ENCODE results near the gene RASSF6.
A peak's percentile ranks its signal among the peaks of the same experiment; 100 is the strongest.
"Not testable (repeated sequence)": the region's sequence is repeated elsewhere in the genome, so short reads cannot be mapped to it uniquely, and the experiment has no call there.

Gene RASSF6

DNA sequence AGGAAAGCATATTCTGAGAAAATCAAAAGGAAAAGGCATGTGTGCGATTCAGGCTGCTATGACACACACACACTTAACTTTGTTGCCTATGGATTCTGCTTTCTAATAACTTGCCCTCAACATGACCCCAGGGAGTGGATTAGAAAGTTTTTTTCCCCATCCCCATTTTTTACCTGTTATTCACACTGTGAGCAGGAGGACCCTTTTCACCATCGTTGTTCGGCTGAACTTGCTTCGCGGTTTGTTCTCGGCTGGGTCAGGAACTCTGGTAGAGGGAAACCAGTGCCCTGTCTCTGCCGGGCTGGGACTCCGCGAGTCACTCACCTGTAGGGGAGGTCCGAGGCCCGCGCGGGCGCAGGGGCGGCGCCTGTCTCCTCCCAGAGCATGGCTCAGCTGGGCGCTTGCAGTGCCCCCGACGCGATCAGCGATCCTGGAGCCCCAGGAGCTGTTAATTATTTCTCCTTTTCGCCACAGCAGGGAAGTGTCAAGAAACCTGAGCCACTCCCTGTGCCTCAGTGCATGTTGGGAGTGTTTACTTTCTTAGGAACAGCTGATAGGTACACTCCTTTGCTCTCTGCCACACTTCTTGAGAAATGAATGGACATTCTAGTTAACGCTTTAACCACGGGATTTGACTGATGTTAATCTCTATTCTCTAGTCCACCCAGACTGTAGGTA, at the start of gene RASSF6:
RASSF6 (minus strand) TSS at position 322 of the 678 bp plus-strand sequence. CDS start 8,641 bp downstream, outside the sequence.
- Histone ChIP-seq H3K4me1 (ENCODE audit: control insufficient read depth, insufficient read depth, low read length) (peaks cover 5% of the 10 kb centered on the region), H3K4me3 (ENCODE audit: low read length) (peak within 1 kb of the TSS; percentile 68), H3K9ac (ENCODE audit: low read length) (no peak within 1 kb of the TSS), H3K9me3 (ENCODE audit: control insufficient read depth, low read length) (no peaks in the 10 kb centered on the region), H3K27me3 (replicated peaks; ENCODE audit: control insufficient read depth, insufficient read depth, low read length) (no peaks in the 10 kb centered on the region), H3K36me3 (ENCODE audit: control insufficient read depth, insufficient read depth, low read length, severe bottlenecking) (no peaks in the 10 kb centered on the region)
- DNase-seq (ENCODE audit: low read depth): no peak

DNA sequence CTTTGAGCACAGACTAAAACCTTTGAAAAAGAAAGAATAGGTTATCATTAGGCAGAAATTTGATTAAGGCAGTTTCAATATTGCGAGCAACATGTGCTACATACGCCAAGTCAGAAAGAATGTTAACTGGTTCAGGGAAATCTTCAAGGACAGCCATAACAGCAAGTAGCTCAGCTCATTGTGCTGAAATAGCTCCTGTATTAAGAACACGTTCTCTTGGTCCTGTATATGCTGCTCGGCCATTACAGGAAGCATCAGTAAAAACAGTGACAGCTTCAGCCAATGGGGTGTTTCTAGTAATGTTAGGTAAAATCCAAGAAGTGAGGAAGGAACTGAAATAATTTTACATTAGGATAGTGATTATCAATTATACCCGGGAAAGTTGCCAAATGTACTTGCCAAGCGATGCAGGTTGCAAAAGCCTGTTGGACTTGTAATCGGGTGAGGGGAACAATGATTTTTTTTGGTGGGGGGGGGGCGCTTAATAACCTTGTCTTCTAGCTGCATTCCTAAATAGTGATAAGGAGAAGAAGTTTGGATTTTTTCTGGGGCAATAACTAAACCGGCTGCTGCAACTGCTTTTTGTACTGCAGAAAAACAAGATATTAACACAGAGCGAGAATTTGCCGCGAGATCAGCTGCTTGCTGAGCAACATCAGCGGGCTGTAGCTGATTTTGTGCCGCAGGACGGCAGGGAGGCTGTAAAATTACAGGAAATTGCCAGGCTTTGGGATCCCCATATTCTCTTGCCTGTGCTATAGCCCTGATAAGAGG, 49.4 kb upstream of the RASSF6 start:
- Histone ChIP-seq H3K9ac (ENCODE audit: low read length) (peak overlapping the region; percentile 49), H3K27me3 (replicated peaks; ENCODE audit: control insufficient read depth, insufficient read depth, low read length) (no peaks in the 10 kb centered on the region), H3K4me3 (ENCODE audit: low read length) (peak overlapping the region; percentile 35), H3K4me1 (ENCODE audit: control insufficient read depth, insufficient read depth, low read length) (peaks cover 27% of the 10 kb centered on the region), H3K9me3 (ENCODE audit: control insufficient read depth, low read length) (no peaks in the 10 kb centered on the region), H3K36me3 (ENCODE audit: control insufficient read depth, insufficient read depth, low read length, severe bottlenecking) (no peaks in the 10 kb centered on the region)
- no peak for DNase-seq (ENCODE audit: low read depth)

GRCh38 chr4:73668782-73669201, 48.6 kb upstream of the RASSF6 start:
- Histone ChIP-seq H3K9ac (ENCODE audit: low read length) (peak overlapping the region; percentile 49), H3K4me3 (ENCODE audit: low read length) (peak overlapping the region; percentile 35), H3K9me3 (ENCODE audit: control insufficient read depth, low read length) (no peaks in the 10 kb centered on the region), H3K4me1 (ENCODE audit: control insufficient read depth, insufficient read depth, low read length) (peaks cover 30% of the 10 kb centered on the region), H3K36me3 (ENCODE audit: control insufficient read depth, insufficient read depth, low read length, severe bottlenecking) (no peaks in the 10 kb centered on the region), H3K27me3 (replicated peaks; ENCODE audit: control insufficient read depth, insufficient read depth, low read length) (no peaks in the 10 kb centered on the region)
- DNase-seq (ENCODE audit: low read depth): peak; percentile 58

DNA sequence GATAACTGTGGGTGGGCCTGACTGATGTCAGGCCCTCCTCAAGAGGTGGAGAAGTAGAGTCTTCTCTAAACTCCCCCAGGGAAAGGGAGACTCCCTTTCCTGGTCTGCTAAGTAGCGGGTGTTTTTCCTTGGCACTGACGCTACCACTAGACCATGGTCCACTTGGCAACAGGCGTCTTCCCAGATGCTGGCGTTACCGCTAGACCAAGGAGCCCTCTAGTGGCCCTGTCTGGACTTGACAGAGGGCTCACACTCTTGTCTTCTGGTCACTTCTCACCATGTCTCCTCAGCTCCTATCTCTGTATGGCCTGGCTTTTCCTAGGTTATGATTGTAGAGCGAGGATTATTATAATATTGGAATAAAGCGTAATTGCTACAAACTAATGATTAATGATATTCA, 45.7 kb upstream of the RASSF6 start:
- H3K36me3 ChIP-seq (ENCODE audit: control insufficient read depth, insufficient read depth, low read length, severe bottlenecking); H3K9ac ChIP-seq (ENCODE audit: low read length); H3K9me3 ChIP-seq (ENCODE audit: control insufficient read depth, low read length); DNase-seq (ENCODE audit: low read depth); H3K27me3 ChIP-seq (replicated peaks; ENCODE audit: control insufficient read depth, insufficient read depth, low read length); H3K4me3 ChIP-seq (ENCODE audit: low read length): not testable (repeated sequence)
- H3K4me1 ChIP-seq (ENCODE audit: control insufficient read depth, insufficient read depth, low read length): peaks cover 51% of the 10 kb centered on the region

- Histone ChIP-seq H3K4me3 (ENCODE audit: low read length) (no peak overlapping the region), H3K4me1 (ENCODE audit: control insufficient read depth, insufficient read depth, low read length) (peaks cover 44% of the 10 kb centered on the region), H3K9me3 (ENCODE audit: control insufficient read depth, low read length) (no peaks in the 10 kb centered on the region), H3K27me3 (replicated peaks; ENCODE audit: control insufficient read depth, insufficient read depth, low read length) (no peaks in the 10 kb centered on the region), H3K9ac (ENCODE audit: low read length) (no peak overlapping the region), H3K36me3 (ENCODE audit: control insufficient read depth, insufficient read depth, low read length, severe bottlenecking) (no peaks in the 10 kb centered on the region)
- no peak for DNase-seq (ENCODE audit: low read depth)
Measured at GRCh38 chr4:73664470-73664869, 44.2 kb upstream of the RASSF6 start.

DNA sequence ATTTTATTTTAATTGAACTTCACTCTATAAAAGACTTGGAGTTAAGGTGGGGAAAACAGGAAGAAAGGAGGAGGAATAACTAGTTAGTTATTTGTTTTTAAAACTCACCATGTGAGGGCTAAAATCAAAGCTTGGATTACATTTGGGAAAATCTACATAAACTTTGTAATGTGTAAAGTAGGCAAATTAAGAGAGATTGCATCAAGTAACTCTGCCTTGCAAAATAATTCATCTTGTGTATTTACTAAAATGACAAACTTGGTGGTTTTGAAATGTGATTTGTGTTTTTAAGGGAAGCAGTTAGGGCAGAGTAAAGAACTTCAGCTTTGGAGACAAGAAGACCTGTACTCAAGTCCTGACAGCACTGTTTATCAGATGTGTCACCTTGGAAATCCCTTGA, 43.3 kb upstream of the RASSF6 start:
- Histone ChIP-seq H3K27me3 (replicated peaks; ENCODE audit: control insufficient read depth, insufficient read depth, low read length) (no peaks in the 10 kb centered on the region), H3K9ac (ENCODE audit: low read length) (peak overlapping the region; percentile 20), H3K9me3 (ENCODE audit: control insufficient read depth, low read length) (no peaks in the 10 kb centered on the region), H3K4me3 (ENCODE audit: low read length) (no peak overlapping the region), H3K36me3 (ENCODE audit: control insufficient read depth, insufficient read depth, low read length, severe bottlenecking) (no peaks in the 10 kb centered on the region), H3K4me1 (ENCODE audit: control insufficient read depth, insufficient read depth, low read length) (peaks cover 35% of the 10 kb centered on the region)
- no peak for DNase-seq (ENCODE audit: low read depth)

- H3K36me3 ChIP-seq (ENCODE audit: control insufficient read depth, insufficient read depth, low read length, severe bottlenecking): no peaks in the 10 kb centered on the region
- H3K27me3 ChIP-seq (replicated peaks; ENCODE audit: control insufficient read depth, insufficient read depth, low read length): no peaks in the 10 kb centered on the region
- H3K9ac ChIP-seq (ENCODE audit: low read length): peak overlapping the region; percentile 29
- peak; percentile 84 for DNase-seq (ENCODE audit: low read depth)
- no peaks in the 10 kb centered on the region for H3K9me3 ChIP-seq (ENCODE audit: control insufficient read depth, low read length)
- peaks cover 35% of the 10 kb centered on the region for H3K4me1 ChIP-seq (ENCODE audit: control insufficient read depth, insufficient read depth, low read length)
- H3K4me3 ChIP-seq (ENCODE audit: low read length): no peak overlapping the region
Measured at GRCh38 chr4:73662709-73663546, 42.7 kb upstream of the RASSF6 start.

DNA sequence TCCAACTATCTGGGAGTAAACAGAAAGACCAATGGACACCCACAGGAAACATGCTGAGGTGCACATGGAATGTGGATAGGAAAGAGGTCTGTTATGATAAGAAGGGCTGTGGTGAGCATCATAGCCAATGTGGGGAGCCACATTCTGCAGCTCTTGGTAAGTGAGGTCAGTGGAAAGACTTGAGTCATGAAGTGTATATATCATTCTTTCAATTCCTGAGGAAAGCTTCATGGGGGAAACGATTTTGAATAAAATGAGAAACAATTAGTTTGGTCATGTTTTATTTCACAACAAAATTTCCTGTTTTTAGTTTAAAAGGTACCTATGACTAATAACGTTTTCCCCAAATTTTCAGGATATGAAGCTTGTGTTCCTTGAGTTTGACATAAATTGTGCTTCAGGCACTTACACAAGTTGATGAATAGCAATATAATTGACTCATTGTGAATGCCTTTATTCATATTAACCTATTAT, 41.4 kb upstream of the RASSF6 start:
- peak; percentile 80 for DNase-seq (ENCODE audit: low read depth)

GRCh38 chr4:73660808-73661207, 40.6 kb upstream of the RASSF6 start:
- Histone ChIP-seq H3K27me3 (replicated peaks; ENCODE audit: control insufficient read depth, insufficient read depth, low read length) (no peaks in the 10 kb centered on the region), H3K4me1 (ENCODE audit: control insufficient read depth, insufficient read depth, low read length) (peaks cover 35% of the 10 kb centered on the region), H3K36me3 (ENCODE audit: control insufficient read depth, insufficient read depth, low read length, severe bottlenecking) (no peaks in the 10 kb centered on the region), H3K9me3 (ENCODE audit: control insufficient read depth, low read length) (no peaks in the 10 kb centered on the region), H3K4me3 (ENCODE audit: low read length) (no peak overlapping the region), H3K9ac (ENCODE audit: low read length) (no peak overlapping the region)
- no peak for DNase-seq (ENCODE audit: low read depth)

More for the DNA sequence above, 41.4 kb upstream of the RASSF6 start:
- Histone ChIP-seq H3K9ac (ENCODE audit: low read length) (no peak overlapping the region), H3K36me3 (ENCODE audit: control insufficient read depth, insufficient read depth, low read length, severe bottlenecking) (no peaks in the 10 kb centered on the region), H3K27me3 (replicated peaks; ENCODE audit: control insufficient read depth, insufficient read depth, low read length) (no peaks in the 10 kb centered on the region), H3K4me3 (ENCODE audit: low read length) (no peak overlapping the region), H3K9me3 (ENCODE audit: control insufficient read depth, low read length) (no peaks in the 10 kb centered on the region), H3K4me1 (ENCODE audit: control insufficient read depth, insufficient read depth, low read length) (peaks cover 35% of the 10 kb centered on the region)

DNA sequence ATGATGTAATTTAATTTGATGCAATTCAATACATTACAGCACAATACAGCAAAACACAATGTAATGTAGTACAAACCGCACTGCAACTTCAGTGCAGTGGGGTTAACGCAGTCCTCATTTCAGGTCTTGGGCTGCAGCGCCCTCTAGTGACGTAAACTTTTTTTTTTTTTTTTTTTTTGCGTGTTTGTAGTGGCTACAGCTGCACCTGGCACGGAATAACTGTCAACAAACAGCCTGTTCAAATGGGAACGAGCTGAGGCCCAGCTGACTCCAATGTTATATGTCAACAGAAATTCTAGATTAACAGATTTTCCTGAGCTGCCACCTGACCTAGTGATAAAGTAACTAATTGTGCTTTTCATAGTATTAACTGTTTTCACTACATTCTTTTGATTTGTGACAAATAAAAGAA, 33.5 kb upstream of the RASSF6 start:
- Histone ChIP-seq H3K27me3 (replicated peaks; ENCODE audit: control insufficient read depth, insufficient read depth, low read length) (no peaks in the 10 kb centered on the region), H3K36me3 (ENCODE audit: control insufficient read depth, insufficient read depth, low read length, severe bottlenecking) (no peaks in the 10 kb centered on the region), H3K4me1 (ENCODE audit: control insufficient read depth, insufficient read depth, low read length) (no peaks in the 10 kb centered on the region), H3K9me3 (ENCODE audit: control insufficient read depth, low read length) (no peaks in the 10 kb centered on the region), H3K9ac (ENCODE audit: low read length) (no peak overlapping the region), H3K4me3 (ENCODE audit: low read length) (no peak overlapping the region)
- peak; percentile 88 for DNase-seq (ENCODE audit: low read depth)

DNA sequence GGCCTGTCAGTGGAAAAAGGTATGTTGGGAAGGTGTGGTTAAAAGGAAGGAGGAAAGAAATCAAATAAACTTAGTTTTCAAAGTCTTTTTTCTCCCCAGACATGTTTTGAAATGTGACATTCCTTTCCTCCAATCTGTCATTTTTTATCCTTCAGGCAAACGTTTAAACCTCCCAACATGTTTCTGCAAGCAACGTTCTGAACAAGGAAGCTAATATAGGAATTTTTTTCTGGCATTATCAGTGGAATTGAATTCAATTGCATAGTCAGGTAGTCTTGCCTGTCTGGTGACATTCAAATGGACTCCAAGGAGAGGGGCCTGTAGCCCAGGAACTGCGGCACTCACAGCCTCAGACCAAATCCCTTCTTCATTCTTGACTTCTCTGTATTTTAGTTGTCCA, 30.0 kb upstream of the RASSF6 start:
- no peaks in the 10 kb centered on the region for H3K36me3 ChIP-seq (ENCODE audit: control insufficient read depth, insufficient read depth, low read length, severe bottlenecking)
- H3K4me3 ChIP-seq (ENCODE audit: low read length): no peak overlapping the region
- H3K9ac ChIP-seq (ENCODE audit: low read length): no peak overlapping the region
- DNase-seq (ENCODE audit: low read depth): no peak
- no peaks in the 10 kb centered on the region for H3K27me3 ChIP-seq (replicated peaks; ENCODE audit: control insufficient read depth, insufficient read depth, low read length)
- H3K9me3 ChIP-seq (ENCODE audit: control insufficient read depth, low read length): no peaks in the 10 kb centered on the region
- no peaks in the 10 kb centered on the region for H3K4me1 ChIP-seq (ENCODE audit: control insufficient read depth, insufficient read depth, low read length)

All from adipocyte (in vitro differentiated cells).